ENCODE data around the gene TMEM255B.

DNA sequence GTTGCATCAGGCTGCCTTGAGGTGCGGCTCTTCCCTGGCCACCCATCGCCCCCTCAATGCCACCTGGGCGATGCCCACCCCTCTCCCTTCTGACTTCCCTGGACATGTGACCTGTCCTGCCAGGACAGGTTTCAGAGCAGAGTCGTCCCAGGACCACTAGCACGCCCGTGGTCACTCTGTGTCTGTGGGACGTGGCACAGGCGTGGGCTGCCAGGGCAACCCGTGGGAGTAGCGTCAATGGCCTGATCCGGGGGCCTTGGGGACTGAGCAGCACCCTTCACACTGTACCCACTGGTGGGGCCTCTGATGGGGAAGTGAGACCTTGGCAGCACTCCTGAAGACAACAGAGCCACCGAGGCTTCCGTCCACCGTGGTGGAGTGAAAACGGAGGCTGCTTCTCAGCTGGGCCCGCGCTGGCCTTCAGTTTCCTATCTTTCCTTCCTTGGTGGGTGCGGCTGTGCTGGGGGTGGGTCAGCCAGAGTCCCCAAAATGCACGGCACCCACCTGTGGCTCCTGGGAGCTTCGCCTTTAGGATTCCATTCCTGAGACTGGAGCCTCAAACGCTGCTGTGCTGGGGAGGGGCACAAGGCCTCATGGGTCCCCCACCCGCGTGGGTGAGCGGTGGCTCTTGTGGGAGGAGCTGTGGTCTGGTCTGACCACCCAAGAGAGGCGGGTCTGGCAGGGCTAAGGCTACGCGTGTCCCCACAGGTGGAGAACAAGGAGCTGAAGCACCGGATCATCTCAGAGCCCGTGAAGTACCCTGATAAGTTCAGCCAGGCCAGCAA, 26.7 kb upstream of the TMEM255B start:
- TF ChIP-seq, protein P1, sequence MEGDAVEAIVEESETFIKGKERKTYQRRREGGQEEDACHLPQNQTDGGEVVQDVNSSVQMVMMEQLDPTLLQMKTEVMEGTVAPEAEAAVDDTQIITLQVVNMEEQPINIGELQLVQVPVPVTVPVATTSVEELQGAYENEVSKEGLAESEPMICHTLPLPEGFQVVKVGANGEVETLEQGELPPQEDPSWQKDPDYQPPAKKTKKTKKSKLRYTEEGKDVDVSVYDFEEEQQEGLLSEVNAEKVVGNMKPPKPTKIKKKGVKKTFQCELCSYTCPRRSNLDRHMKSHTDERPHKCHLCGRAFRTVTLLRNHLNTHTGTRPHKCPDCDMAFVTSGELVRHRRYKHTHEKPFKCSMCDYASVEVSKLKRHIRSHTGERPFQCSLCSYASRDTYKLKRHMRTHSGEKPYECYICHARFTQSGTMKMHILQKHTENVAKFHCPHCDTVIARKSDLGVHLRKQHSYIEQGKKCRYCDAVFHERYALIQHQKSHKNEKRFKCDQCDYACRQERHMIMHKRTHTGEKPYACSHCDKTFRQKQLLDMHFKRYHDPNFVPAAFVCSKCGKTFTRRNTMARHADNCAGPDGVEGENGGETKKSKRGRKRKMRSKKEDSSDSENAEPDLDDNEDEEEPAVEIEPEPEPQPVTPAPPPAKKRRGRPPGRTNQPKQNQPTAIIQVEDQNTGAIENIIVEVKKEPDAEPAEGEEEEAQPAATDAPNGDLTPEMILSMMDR (IDR thresholded peaks at IDR 0.05; ENCODE audit: insufficient read depth, low read depth, low read length): no peak
- no peak for TF ChIP-seq EZH2 (IDR thresholded peaks at IDR 0.05; ENCODE audit: insufficient read depth, low read length)
